ENCODE results near the gene UQCC2.

UQCC2 gene

GRCh38 chr6:33678233-33678931 is 33.1 kb downstream of the UQCC2 start:
- in situ Hi-C loops (cut with MboI; ENCODE audit: low sequenced_read_pairs): no loop called here

GRCh38 chr6:33677689-33678088 is 33.8 kb downstream of the UQCC2 start:
- in situ Hi-C loops (cut with MboI; ENCODE audit: low sequenced_read_pairs): no loop called here

GRCh38 chr6:33677143-33677660 is 34.3 kb downstream of the UQCC2 start:
- in situ Hi-C loops (cut with MboI; ENCODE audit: low sequenced_read_pairs): no loop called here

DNA sequence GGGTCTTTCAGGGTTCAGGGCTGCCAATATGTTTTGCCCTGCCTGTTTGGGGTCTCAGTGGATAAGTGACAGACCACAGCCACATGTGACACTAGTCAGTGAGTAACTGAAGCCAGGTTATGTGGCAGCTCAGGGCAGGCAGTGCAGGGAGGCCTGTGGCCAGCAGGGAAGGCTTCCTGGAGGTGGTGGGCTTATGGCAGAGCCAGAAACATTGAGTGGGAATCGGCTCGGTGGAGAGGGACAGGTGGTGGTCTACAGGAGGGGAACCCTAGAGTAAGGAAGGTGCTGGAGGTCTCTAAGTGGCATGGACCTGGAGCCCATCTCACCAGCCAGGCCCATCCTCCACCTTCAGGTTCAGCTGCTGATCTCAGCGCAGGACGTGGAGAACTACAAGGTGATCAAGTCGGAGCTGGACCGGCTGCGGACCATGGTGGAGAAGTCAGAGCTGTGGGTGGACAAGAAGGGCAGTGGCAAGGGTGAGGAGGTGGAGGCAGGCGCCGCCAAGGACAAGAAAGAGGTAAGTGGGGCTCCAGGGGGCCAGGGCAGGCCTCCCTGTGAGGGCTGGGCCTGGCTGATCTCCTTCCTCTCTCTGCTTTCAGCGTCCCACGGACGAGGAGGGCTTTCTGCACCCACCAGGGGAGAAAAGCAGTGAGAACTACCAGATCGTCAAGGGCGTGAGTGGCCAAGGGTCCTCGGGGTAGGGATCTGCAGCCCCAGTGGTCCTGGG is 34.9 kb downstream of the UQCC2 start:
- in situ Hi-C loops (cut with MboI; ENCODE audit: low sequenced_read_pairs): no loop called here

- in situ Hi-C loops (cut with MboI; ENCODE audit: low sequenced_read_pairs): no loop called here
Observed at GRCh38 chr6:33675968-33676367, 35.5 kb downstream of the UQCC2 start.

- in situ Hi-C loops (cut with MboI; ENCODE audit: low sequenced_read_pairs): no loop called here
Observed at GRCh38 chr6:33673851-33674250, 37.6 kb downstream of the UQCC2 start.

- in situ Hi-C loops (cut with MboI; ENCODE audit: low sequenced_read_pairs): no loop called here
Observed at GRCh38 chr6:33672808-33673207, 38.7 kb downstream of the UQCC2 start.

- in situ Hi-C loops (cut with MboI; ENCODE audit: low sequenced_read_pairs): no loop called here
Observed at GRCh38 chr6:33671744-33672072, 39.8 kb downstream of the UQCC2 start.

GRCh38 chr6:33670971-33671743 is 40.3 kb downstream of the UQCC2 start:
- in situ Hi-C loops (cut with MboI; ENCODE audit: low sequenced_read_pairs): no loop called here

GRCh38 chr6:33670086-33670660 is 41.3 kb downstream of the UQCC2 start:
- in situ Hi-C loops (cut with MboI; ENCODE audit: low sequenced_read_pairs): no loop called here

DNA sequence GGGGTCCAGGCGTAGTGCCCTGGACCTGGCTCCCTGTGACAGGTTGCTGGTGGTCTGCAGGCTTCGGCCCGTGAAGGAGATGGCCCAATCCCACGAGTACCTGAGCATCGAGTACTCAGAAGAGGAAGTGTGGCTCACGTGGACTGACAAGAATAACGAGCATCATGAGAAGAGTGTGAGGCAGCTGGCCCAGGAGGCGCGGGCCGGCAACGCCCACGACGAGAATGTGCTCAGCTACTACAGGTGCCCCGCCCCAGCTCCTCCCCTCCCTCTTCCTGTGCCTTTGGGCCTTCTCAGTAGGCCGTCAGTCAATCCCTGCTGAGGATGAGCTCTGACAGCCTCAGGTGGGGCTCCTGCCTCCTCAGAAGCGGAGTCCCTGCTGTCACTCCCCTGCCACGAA is 42.6 kb downstream of the UQCC2 start:
- in situ Hi-C loops (cut with MboI; ENCODE audit: low sequenced_read_pairs): no loop called here

GRCh38 chr6:33668328-33668727 is 43.2 kb downstream of the UQCC2 start:
- in situ Hi-C loops (cut with MboI; ENCODE audit: low sequenced_read_pairs): no loop called here

DNA sequence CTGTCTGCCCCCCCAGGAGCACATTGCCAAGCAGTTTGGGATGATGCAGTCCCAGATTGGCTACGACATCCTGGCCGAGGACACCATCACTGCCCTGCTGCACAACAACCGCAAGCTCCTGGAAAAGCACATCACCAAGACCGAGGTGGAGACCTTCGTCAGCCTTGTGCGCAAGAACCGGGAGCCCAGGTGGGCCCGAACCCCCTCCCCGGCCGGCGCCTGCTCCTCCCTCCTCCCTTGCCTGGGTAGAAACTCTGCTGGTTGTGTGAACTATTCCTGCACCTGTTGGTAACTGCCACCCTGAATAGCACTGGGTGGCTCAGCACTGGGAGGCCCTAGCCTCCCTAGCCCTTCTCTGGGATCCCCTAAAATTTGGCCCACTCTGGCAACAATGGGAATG is 43.7 kb downstream of the UQCC2 start:
- in situ Hi-C loops (cut with MboI; ENCODE audit: low sequenced_read_pairs): no loop called here

DNA sequence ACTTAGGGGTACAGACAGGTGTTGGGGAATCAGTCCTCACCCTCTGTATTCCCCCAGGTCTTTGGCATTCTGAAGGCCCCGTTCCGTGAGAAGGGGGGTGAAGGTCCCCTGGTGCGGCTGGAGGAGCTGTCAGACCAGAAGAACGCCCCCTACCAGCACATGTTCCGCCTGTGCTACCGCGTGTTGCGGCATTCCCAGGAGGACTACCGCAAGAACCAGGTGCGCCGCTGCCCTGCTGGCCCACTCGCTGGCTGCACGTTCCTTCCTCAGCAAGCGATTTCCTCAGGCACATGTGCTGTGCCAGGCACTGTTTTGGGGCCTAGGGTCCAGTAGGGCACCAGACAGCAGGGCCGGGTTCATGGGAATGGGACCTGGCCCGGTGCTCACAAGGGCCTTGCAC is 44.4 kb downstream of the UQCC2 start:
- in situ Hi-C loops (cut with MboI; ENCODE audit: low sequenced_read_pairs): no loop called here

DNA sequence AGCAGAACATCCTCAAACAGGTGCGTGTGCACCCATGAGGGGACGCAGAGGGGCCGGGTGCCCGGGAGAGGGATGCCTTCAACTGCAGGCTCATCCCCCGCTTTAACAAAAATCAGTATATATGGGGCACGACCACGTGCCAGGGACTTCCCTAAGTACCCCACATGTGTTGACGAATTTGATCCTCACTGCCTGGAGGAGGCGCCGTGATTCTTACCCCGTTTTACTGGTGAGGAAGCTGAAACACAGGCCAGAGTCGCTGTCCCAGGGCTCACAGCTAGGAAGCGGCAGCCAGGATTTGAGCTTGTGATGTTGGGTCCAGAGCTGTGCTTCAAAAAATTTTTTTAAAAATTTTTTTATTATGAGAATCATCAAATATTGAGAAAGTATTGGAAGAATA is 45.5 kb downstream of the UQCC2 start:
- in situ Hi-C loops (cut with MboI; ENCODE audit: low sequenced_read_pairs): no loop called here

DNA sequence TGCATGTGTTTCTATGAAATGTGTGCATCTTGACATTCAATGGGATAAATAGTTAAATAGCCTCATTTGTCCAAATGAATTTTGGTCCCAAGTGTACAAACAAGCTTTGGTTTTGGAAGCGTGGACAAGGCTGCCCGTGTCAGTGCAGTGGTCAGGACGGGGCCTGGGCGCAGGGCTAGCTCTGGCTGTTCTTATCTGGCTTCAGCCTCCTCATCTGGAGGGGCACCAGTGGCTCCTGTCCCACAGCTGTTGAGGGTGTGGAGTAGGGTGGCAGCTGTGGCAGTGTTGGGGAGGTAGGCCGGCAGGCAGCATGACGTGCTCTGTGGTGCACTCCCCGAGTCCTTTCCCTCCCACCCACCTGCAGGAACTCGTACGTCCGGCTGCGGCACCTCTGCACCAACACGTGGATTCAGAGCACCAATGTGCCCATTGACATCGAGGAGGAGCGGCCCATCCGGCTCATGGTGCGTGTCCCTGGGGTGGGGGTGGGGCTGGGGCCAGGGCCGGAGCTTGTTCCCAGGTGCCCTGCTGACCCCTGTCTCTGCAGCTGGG is 46.9 kb downstream of the UQCC2 start:
- in situ Hi-C loops (cut with MboI; ENCODE audit: low sequenced_read_pairs): no loop called here

DNA sequence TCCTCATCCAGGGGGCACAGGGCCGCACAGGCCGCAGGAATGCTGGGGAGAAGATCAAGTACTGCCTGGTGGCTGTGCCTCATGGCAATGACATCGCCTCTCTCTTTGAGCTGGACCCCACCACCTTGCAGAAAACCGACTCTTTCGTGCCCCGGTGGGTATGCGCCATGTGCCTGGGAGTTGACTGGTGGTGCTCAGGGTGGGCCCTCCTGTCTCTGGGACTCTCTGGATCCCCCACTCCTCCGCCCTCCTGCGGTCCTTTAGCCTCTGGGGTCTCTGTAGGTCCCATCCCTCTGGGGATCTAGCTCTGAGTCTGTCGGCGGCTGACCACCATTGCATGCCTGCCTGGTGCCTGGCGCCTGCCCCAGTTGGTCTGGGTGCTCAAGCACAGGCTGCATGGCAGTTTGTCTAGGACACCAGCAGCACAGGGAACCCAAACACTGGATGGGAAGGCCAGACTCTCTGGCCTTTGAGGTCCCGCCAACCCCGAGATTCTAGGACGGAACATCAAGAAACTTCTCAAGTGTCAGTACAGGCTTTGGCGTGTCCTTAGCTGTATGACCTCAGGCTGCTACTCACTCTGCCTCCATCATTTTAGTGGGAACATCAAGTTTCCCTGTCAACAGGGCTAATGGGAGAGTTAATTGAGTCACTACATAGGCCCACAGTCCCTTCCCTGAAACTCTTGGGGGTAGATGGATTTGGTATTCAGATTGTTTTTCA is 47.6 kb downstream of the UQCC2 start:
- in situ Hi-C loops (cut with MboI; ENCODE audit: low sequenced_read_pairs): no loop called here

GRCh38 chr6:33663028-33663427 is 48.5 kb downstream of the UQCC2 start:
- in situ Hi-C loops (cut with MboI; ENCODE audit: low sequenced_read_pairs): no loop called here

DNA sequence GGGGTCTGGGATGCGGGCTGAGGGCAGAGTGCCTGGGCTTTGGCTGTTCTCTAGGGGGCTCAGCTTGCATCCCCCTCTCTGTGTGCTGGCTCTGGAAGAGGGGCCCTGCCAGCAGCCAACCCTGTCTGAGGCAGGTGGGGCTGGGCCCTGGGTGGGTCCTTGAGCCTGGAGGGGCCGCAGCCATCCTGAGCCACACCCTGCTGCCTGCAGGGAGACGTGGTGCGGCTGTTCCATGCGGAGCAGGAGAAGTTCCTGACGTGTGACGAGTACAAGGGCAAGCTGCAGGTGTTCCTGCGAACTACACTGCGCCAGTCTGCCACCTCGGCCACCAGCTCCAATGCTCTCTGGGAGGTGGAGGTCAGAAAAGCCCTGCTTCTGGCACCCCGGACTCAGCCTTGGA is 49.2 kb downstream of the UQCC2 start:
- in situ Hi-C loops (cut with MboI; ENCODE audit: low sequenced_read_pairs): no loop called here

- in situ Hi-C loops (cut with MboI; ENCODE audit: low sequenced_read_pairs): no loop called here
Observed at GRCh38 chr6:33661106-33661838, 50.2 kb downstream of the UQCC2 start.

All from HL-60/S4 treated with retinoic acid at 250 ng/mL for 4 days and 3 days (cell line).